Loucy (cell line): ENCODE data around the gene EFEMP1.

Experiments used
- H2AFZ ChIP-seq: fragments of 200-600 bp; sonication (generic); 2 replicates; pipeline ENCODE4 v1.6.0; 2016; ENCODE audit warnings: antibody characterized with exemption, mild to moderate bottlenecking, low read length, moderate library complexity
- H3F3A ChIP-seq: fragments of 200-600 bp; 2 replicates; pipeline ENCODE4 v1.6.0; 2016; ENCODE audit warnings: antibody characterized with exemption, low read depth, mild to moderate bottlenecking
- H3K27me3 ChIP-seq: fragments of 200-600 bp; sonication (generic); 2 replicates; pipeline ENCODE4 v1.6.1; 2014; ENCODE audit warnings: low read length, mild to moderate bottlenecking; ENCODE audit not compliant: insufficient read depth, poor library complexity, severe bottlenecking
- H3K36me3 ChIP-seq: fragments of 200-600 bp; sonication (generic); 2 replicates; pipeline ENCODE4 v1.6.1; 2016; ENCODE audit warnings: low read length; ENCODE audit not compliant: insufficient read depth
- H3K4me1 ChIP-seq: fragments of 200-600 bp; sonication (generic); 2 replicates; pipeline ENCODE4 v1.5.1; 2014; ENCODE audit warnings: low read length, mild to moderate bottlenecking; ENCODE audit not compliant: insufficient read depth, poor library complexity, severe bottlenecking
- H3K4me2 ChIP-seq: fragments of 200-600 bp; sonication (generic); 2 replicates; pipeline ENCODE4 v1.6.0; 2014; ENCODE audit warnings: antibody characterized with exemption, low read length, low read depth, mild to moderate bottlenecking; ENCODE audit not compliant: poor library complexity, severe bottlenecking
- H3K4me3 ChIP-seq: fragments of 200-600 bp; sonication (generic); 2 replicates; pipeline ENCODE4 v1.5.1; 2014; ENCODE audit warnings: low read length, mild to moderate bottlenecking, mixed read lengths; ENCODE audit not compliant: poor library complexity, severe bottlenecking
- H3K79me2 ChIP-seq: fragments of 200-600 bp; sonication (generic); 2 replicates; pipeline ENCODE4 v1.6.1; 2014; ENCODE audit warnings: low read length; ENCODE audit not compliant: insufficient read depth
- H3K9ac ChIP-seq: fragments of 200-600 bp; sonication (generic); 2 replicates; pipeline ENCODE4 v1.6.0; 2014; ENCODE audit warnings: mild to moderate bottlenecking, low read depth, low read length, moderate library complexity; ENCODE audit not compliant: poor library complexity, severe bottlenecking
- H3K9me2 ChIP-seq: fragments of 200-600 bp; sonication (generic); replicated peaks from 2 replicates; pipeline ENCODE4 v1.6.1; 2016; ENCODE audit warnings: low read depth, low read length, mixed read lengths
- H3K9me3 ChIP-seq: fragments of 200-600 bp; sonication (generic); 2 replicates; pipeline ENCODE4 v1.6.1; 2014; ENCODE audit warnings: mild to moderate bottlenecking, antibody characterized with exemption, low read length, low read depth; ENCODE audit not compliant: insufficient read depth
- H4K20me1 ChIP-seq: fragments of 200-600 bp; sonication (generic); 2 replicates; pipeline ENCODE4 v1.6.0; 2014; ENCODE audit warnings: antibody characterized with exemption, low read length, mild to moderate bottlenecking; ENCODE audit not compliant: insufficient read depth, poor library complexity, severe bottlenecking
- CTCF ChIP-seq: fragments of 200-600 bp; sonication (generic); conservative IDR thresholded peaks from 2 replicates; pipeline ENCODE4 v1.5.1; 2014; ENCODE audit warnings: mild to moderate bottlenecking, antibody characterized with exemption, low read length
- EZH2phosphoT487 ChIP-seq: fragments of 200-600 bp; IDR thresholded peaks from 2 replicates; pipeline ENCODE4 v1.6.1; 2018; ENCODE audit warnings: antibody characterized with exemption, mild to moderate bottlenecking, moderate library complexity, borderline replicate concordance

EFEMP1 gene

GRCh38 chr2:55957142-55957541 lies 33.6 kb upstream of the EFEMP1 start:
- no peaks in the 10 kb centered on the region for H3K27me3 ChIP-seq
- no peaks in the 10 kb centered on the region for H3K9me3 ChIP-seq
- no peaks in the 10 kb centered on the region for H3K36me3 ChIP-seq
- H3K4me2 ChIP-seq, result no peak overlapping the region
- no peaks in the 10 kb centered on the region for H3F3A ChIP-seq
- H3K9ac ChIP-seq, result no peak overlapping the region
- peaks cover 29% of the 10 kb centered on the region for H3K4me1 ChIP-seq
- H3K79me2 ChIP-seq, result no peaks in the 10 kb centered on the region
- no peaks in the 10 kb centered on the region for H3K9me2 ChIP-seq
- H2AFZ ChIP-seq, result no peak overlapping the region
- no peaks in the 10 kb centered on the region for H4K20me1 ChIP-seq
- no peak for TF ChIP-seq EZH2phosphoT487
- no peak for TF ChIP-seq CTCF
- no peak overlapping the region for H3K4me3 ChIP-seq

GRCh38 chr2:55954306-55955035 lies 30.9 kb upstream of the EFEMP1 start:
- H3K79me2 ChIP-seq, result no peaks in the 10 kb centered on the region
- H3K9me2 ChIP-seq, result no peaks in the 10 kb centered on the region
- peaks cover 44% of the 10 kb centered on the region for H3K4me1 ChIP-seq
- no peak overlapping the region for H3K4me3 ChIP-seq
- no peaks in the 10 kb centered on the region for H3K9me3 ChIP-seq
- TF ChIP-seq EZH2phosphoT487, result no peak
- no peak for TF ChIP-seq CTCF
- H3K9ac ChIP-seq, result no peak overlapping the region
- H4K20me1 ChIP-seq, result no peaks in the 10 kb centered on the region
- H3K4me2 ChIP-seq, result no peak overlapping the region
- H2AFZ ChIP-seq, result no peak overlapping the region
- H3K27me3 ChIP-seq, result no peaks in the 10 kb centered on the region
- H3K36me3 ChIP-seq, result no peaks in the 10 kb centered on the region
- no peaks in the 10 kb centered on the region for H3F3A ChIP-seq

DNA sequence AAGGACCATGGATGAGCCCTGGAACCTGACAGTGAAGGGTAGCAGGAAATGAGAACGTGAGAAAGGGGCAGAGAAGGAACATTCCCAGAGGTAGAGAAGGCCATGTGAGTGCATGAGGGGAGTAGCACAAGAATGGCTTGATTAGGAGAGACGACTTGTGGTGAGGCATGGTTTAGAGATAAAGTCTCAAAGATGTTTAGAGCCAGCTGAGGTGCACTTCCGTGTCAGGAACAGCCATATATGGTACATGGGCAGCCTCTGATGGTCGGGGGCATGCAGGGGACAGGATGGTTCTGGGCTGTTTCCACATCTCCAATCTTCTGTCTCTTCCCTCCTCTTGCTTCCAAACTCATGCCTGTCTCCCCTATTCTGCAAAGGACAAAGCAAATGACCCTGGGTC lies 28.8 kb upstream of the EFEMP1 start:
- no peak for TF ChIP-seq EZH2phosphoT487
- TF ChIP-seq CTCF, result peak; percentile 46
- Histone ChIP-seq H3K36me3 (no peaks in the 10 kb centered on the region), H3K4me1 (peaks cover 49% of the 10 kb centered on the region)

More for the DNA sequence above, 28.8 kb upstream of the EFEMP1 start:
- no peaks in the 10 kb centered on the region for H3K79me2 ChIP-seq
- 0 out of 2 replicates have a peak, but pooled peaks cover 3% of the 10 kb centered on the region for H3F3A ChIP-seq
- no peaks in the 10 kb centered on the region for H3K9me3 ChIP-seq
- H3K4me2 ChIP-seq, result peak overlapping the region; percentile 24
- H3K27me3 ChIP-seq, result no peaks in the 10 kb centered on the region
- H3K9me2 ChIP-seq, result no peaks in the 10 kb centered on the region
- no peak overlapping the region for H3K9ac ChIP-seq
- H4K20me1 ChIP-seq, result no peaks in the 10 kb centered on the region
- H2AFZ ChIP-seq, result peak overlapping the region; percentile 62
- no peak overlapping the region for H3K4me3 ChIP-seq
